AG04449 (cell line): ENCODE data around the gene CACNA2D3.

ENCODE experiments used
- CTCF ChIA-PET: fragments of 350-600 bp; formaldehyde crosslinking; extraction: SDS; loops from one replicate; lab custom pipeline; 2021; ENCODE audit warnings: antibody characterized with exemption; lab: Yijun Ruan, JAX
- POLR2A ChIA-PET: fragments of 400-600, 350-600 bp; formaldehyde crosslinking; extraction: SDS; loops from one replicate; lab custom pipeline; 2020; ENCODE audit warnings: antibody characterized with exemption, inconsistent platforms; lab: Yijun Ruan, JAX
- DNase-seq: peaks from one replicate; pipeline ENCODE4 v3.0.0-alpha.2; 2010; ENCODE audit warnings: low read depth, low spot score
- H3K4me3 ChIP-seq: 2 replicates; pipeline ENCODE4 v1.5.1; 2011; ENCODE audit warnings: low read depth, mild to moderate bottlenecking, control low read depth, low read length
- CTCF ChIP-seq: IDR thresholded peaks from one replicate; pipeline ENCODE4 v1.5.1; 2011; ENCODE audit warnings: mild to moderate bottlenecking, moderate library complexity, low read length, control low read depth, inconsistent platforms; ENCODE audit not compliant: insufficient read depth; ENCODE audit errors: missing control alignments

The CACNA2D3 gene

GRCh38 chr3:54426381-54426780, 304.0 kb downstream of the CACNA2D3 start:
- ChIA-PET POLR2A (interaction anchor here (0.6 kb wide), 1 partner anchor 393 kb away, joined by 3 read pairs; no protein-coding TSS in a partner anchor), CTCF (interaction anchor here (1.0 to 2.5 kb wide), 3 partner anchors 9 to 427 kb away, joined by 3 to 8 read pairs (median 3); no protein-coding TSS in a partner anchor)
- no peak for TF ChIP-seq CTCF
- DNase-seq = no peak
- no peak overlapping the region for H3K4me3 ChIP-seq

- no peak for DNase-seq
- no peak for TF ChIP-seq CTCF
- ChIA-PET CTCF (interaction anchor here (0.7 to 2.6 kb wide), 11 partner anchors 11 to 1615 kb away, joined by 3 to 8 read pairs (median 4); no protein-coding TSS in a partner anchor), POLR2A (no interaction called here)
- no peak overlapping the region for H3K4me3 ChIP-seq
Measured at GRCh38 chr3:54427501-54427900, 305.1 kb downstream of the CACNA2D3 start.

- H3K4me3 ChIP-seq = 0 out of 2 replicates have a peak overlapping the region, but pooled peaks have one; percentile 4
- POLR2A ChIA-PET = interaction anchor here (0.7 kb wide), 1 partner anchor 83 kb away, joined by 3 read pairs; no protein-coding TSS in a partner anchor
- TF ChIP-seq CTCF = peak; percentile 78
- peak; percentile 50 for DNase-seq
- CTCF ChIA-PET = interaction anchor here (0.7 to 2.9 kb wide), 16 partner anchors 10 to 1823 kb away, joined by 3 to 9 read pairs (median 4); no protein-coding TSS in a partner anchor
Measured at GRCh38 chr3:54427941-54428871, 305.9 kb downstream of the CACNA2D3 start.

GRCh38 chr3:54432975-54433374, 310.6 kb downstream of the CACNA2D3 start:
- no peak for DNase-seq
- no peak overlapping the region for H3K4me3 ChIP-seq
- no peak for TF ChIP-seq CTCF
- CTCF ChIA-PET = no interaction called here
- POLR2A ChIA-PET = no interaction called here

- no peak overlapping the region for H3K4me3 ChIP-seq
- TF ChIP-seq CTCF = no peak
- ChIA-PET POLR2A (no interaction called here), CTCF (interaction anchor here (1.5 to 1.6 kb wide), 2 partner anchors 419 to 1609 kb away, joined by 3 to 4 read pairs; no protein-coding TSS in a partner anchor)
- DNase-seq = no peak
Measured at GRCh38 chr3:54433846-54434245, 311.5 kb downstream of the CACNA2D3 start.

GRCh38 chr3:54434756-54435155, 312.4 kb downstream of the CACNA2D3 start:
- POLR2A ChIA-PET = no interaction called here
- CTCF ChIA-PET = interaction anchor here (1.5 to 1.6 kb wide), 2 partner anchors 418 to 1608 kb away, joined by 3 to 4 read pairs; no protein-coding TSS in a partner anchor
- DNase-seq = no peak
- no peak overlapping the region for H3K4me3 ChIP-seq
- no peak for TF ChIP-seq CTCF
